SH-SY5Y (cell line): ENCODE measurements around the gene MLLT3.

ENCODE experiments used
- GATA2 ChIP-seq: IDR thresholded peaks from 2 replicates; pipeline ENCODE4 v1.6.1; 2011; ENCODE audit warnings: mild to moderate bottlenecking, low read depth, low read length
- GATA3 ChIP-seq: IDR thresholded peaks from 2 replicates; pipeline ENCODE4 v1.6.1; 2011; ENCODE audit warnings: low read depth, mild to moderate bottlenecking, low read length, moderate library complexity

- TF ChIP-seq GATA2 (no peak), GATA3 (no peak)
Observed at GRCh38 chr9:20570756-20571155, 51.5 kb downstream of the MLLT3 start.
